Measurements from ENCODE around the gene EXD3. TPM values are rescaled to one million over a fixed set of nuclear protein-coding genes. Genes with fewer than 3 reads are reported as not detected.

Gene EXD3
- total RNA-seq, 1 experiment from 2014 or later: 15.3 TPM

GRCh38 chr9:137446851-137447471 lies 24.0 kb upstream of the EXD3 start:
- H3K4ac ChIP-seq (ENCODE audit: low read depth, low read length): no peak overlapping the region
- no peak overlapping the region for H3K18ac ChIP-seq (ENCODE audit: insufficient read length, low read depth, low read length)
- H2BK15ac ChIP-seq (ENCODE audit: low read depth, low read length): no peak overlapping the region
- no peaks in the 10 kb centered on the region for H3K9me3 ChIP-seq (ENCODE audit: control insufficient read depth, low read depth, low read length)
- no peak overlapping the region for H2BK120ac ChIP-seq (ENCODE audit: low read depth, low read length, poor library complexity, severe bottlenecking)
- Mint-ChIP-seq H3K9me3 (0 out of 5 replicates have a peak, but pooled peaks cover 0 to under 1% of the 10 kb centered on the region in 2 experiments), H3K27me3 (ENCODE audit: low read depth) (peaks cover 18% of the 10 kb centered on the region), H3K27ac (peak overlapping the region in 1 of 3 experiments; percentile 42; a peak in 1 of 7 replicates), H3K4me1 (peaks cover 6 to 12% of the 10 kb centered on the region in 2 experiments), H3K4me3 (no peak overlapping the region), H3K36me3 (ENCODE audit: insufficient read depth in 1 of 3, low read depth in 3 of 3) (peaks cover 0 to 7% (median 0%) of the 10 kb centered on the region in 3 experiments; a peak in 4 of 7 replicates)
- no peaks in the 10 kb centered on the region for H3K27me3 ChIP-seq (ENCODE audit: insufficient read depth, low read length)
- no peak overlapping the region for H3K27ac ChIP-seq (ENCODE audit: insufficient read length, low read depth, low read length)
- H2BK5ac ChIP-seq (ENCODE audit: insufficient read length, low read length): no peak overlapping the region
- no peaks in the 10 kb centered on the region for H3K4me1 ChIP-seq (ENCODE audit: insufficient read depth, low read length)
- TF ChIP-seq, protein P1, sequence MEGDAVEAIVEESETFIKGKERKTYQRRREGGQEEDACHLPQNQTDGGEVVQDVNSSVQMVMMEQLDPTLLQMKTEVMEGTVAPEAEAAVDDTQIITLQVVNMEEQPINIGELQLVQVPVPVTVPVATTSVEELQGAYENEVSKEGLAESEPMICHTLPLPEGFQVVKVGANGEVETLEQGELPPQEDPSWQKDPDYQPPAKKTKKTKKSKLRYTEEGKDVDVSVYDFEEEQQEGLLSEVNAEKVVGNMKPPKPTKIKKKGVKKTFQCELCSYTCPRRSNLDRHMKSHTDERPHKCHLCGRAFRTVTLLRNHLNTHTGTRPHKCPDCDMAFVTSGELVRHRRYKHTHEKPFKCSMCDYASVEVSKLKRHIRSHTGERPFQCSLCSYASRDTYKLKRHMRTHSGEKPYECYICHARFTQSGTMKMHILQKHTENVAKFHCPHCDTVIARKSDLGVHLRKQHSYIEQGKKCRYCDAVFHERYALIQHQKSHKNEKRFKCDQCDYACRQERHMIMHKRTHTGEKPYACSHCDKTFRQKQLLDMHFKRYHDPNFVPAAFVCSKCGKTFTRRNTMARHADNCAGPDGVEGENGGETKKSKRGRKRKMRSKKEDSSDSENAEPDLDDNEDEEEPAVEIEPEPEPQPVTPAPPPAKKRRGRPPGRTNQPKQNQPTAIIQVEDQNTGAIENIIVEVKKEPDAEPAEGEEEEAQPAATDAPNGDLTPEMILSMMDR (conservative IDR thresholded peaks at IDR 0.05): no peak
- H3T11ph ChIP-seq (ENCODE audit: low read length): no peak overlapping the region
- H3K4me2 ChIP-seq (ENCODE audit: insufficient read depth, insufficient read length, low read length): no peak overlapping the region
- WGBS (ENCODE audit: extremely low coverage, insufficient read length, low lambda C conversion rate): no CpG with 5 or more reads among the region's 21 CpGs
- H2AK5ac ChIP-seq (ENCODE audit: insufficient read length, low read length): no peak overlapping the region
- no peak overlapping the region for H2BK20ac ChIP-seq (ENCODE audit: low read depth, low read length, poor library complexity, severe bottlenecking)
- no peak overlapping the region for H2AFZ ChIP-seq (ENCODE audit: low read length)
- no peak overlapping the region for H3K23ac ChIP-seq (ENCODE audit: insufficient read length, low read depth, low read length)
- H3K9ac ChIP-seq (ENCODE audit: extremely low read depth, insufficient read length, low read length): no peak overlapping the region
- no peaks in the 10 kb centered on the region for H3K79me2 ChIP-seq (ENCODE audit: insufficient read depth, low read length)
- DNase-seq: no peak
- H3K14ac ChIP-seq (ENCODE audit: insufficient read depth, low read length): no peak overlapping the region
- H4K8ac ChIP-seq (replicated peaks; ENCODE audit: insufficient read length, low read depth, low read length): no peak overlapping the region
- no peak overlapping the region for H4K5ac ChIP-seq (ENCODE audit: insufficient read length, low read depth, low read length)
- no peaks in the 10 kb centered on the region for H3K23me2 ChIP-seq (ENCODE audit: insufficient read length, low read depth, low read length, poor library complexity, severe bottlenecking)
- peaks cover 3% of the 10 kb centered on the region for H4K20me1 ChIP-seq (ENCODE audit: control insufficient read depth, insufficient read depth, insufficient read length)
- no peak overlapping the region for H3K56ac ChIP-seq (ENCODE audit: insufficient read length, low read depth, low read length)
- no peaks in the 10 kb centered on the region for H3K79me1 ChIP-seq (ENCODE audit: insufficient read depth, low read depth, low read length, poor library complexity, severe bottlenecking)
- H2BK12ac ChIP-seq (ENCODE audit: insufficient read length, low read depth, low read length): no peak overlapping the region
- H4K91ac ChIP-seq (ENCODE audit: insufficient read length, low read depth, low read length): no peak overlapping the region
